Measurements from ENCODE around the gene ZNF503. TPM values are rescaled to one million over a fixed set of nuclear protein-coding genes. Genes with fewer than 3 reads are reported as not detected.

The ZNF503 gene
- total and polyA plus RNA-seq, 10 of the 15 experiments (the other 5 are each of a cell fraction or from before 2014, with no cell fraction given), result 0.05 to 1.1 (median 0.11) TPM; not detected in 1

DNA sequence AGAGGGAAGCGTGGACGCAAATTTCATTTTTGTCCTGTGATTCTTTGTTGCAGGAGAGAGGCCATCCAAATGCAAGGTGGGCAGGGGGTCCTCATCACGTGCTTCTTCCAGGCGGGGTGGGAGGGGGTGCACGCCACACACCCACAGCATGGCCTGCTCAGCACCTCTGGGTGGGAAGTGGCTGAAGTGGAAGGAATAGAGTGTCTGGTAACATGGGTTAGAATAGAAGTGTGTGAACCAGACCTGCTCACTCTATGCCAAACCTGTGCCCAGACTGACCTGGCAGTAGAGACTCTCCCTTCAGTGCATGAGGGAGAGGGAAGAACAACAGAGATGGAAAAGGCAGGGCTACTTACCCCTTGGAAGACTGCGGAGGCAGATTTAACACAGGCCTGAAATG lies 21.7 kb downstream of the ZNF503 start:
- Histone ChIP-seq H4K20me1 (ENCODE audit: control insufficient read depth, insufficient read depth) (no peaks in the 10 kb centered on the region), H3K4me2 (ENCODE audit: control insufficient read depth, insufficient read depth) (no peak overlapping the region), H3K27ac (ENCODE audit: control insufficient read depth, insufficient read depth) (no peak overlapping the region), H3K4me1 (ENCODE audit: control insufficient read depth, insufficient read depth, low read length) (no peaks in the 10 kb centered on the region), H3K9ac (ENCODE audit: control insufficient read depth, insufficient read depth, low read length) (no peak overlapping the region), H3K9me3 (replicated peaks; ENCODE audit: control insufficient read depth, insufficient read depth, low read length) (no peaks in the 10 kb centered on the region), H3K27me3 (replicated peaks in 1 of 2; ENCODE audit: control insufficient read depth in 2 of 2, insufficient read depth in 2 of 2, low read length in 1 of 2) (peaks cover 0 to 3% of the 10 kb centered on the region in 2 experiments; a peak in 1 of 4 replicates), H2AFZ (ENCODE audit: control insufficient read depth, low read depth, low read length) (no peak overlapping the region), H3K79me2 (ENCODE audit: control insufficient read depth, insufficient read depth, low read length) (no peaks in the 10 kb centered on the region), H3K4me3 (no peak overlapping the region), H3K36me3 (ENCODE audit: control insufficient read depth in 2 of 2, insufficient read depth in 2 of 2, low read length in 1 of 2) (no peaks in the 10 kb centered on the region)
- ChIA-PET RAD21 (ENCODE audit: unreplicated experiment) (no interaction called here), SMC1A (ENCODE audit: uncharacterized antibody, unreplicated experiment) (no interaction called here), CTCF (no interaction called here), POLR2A (no interaction called here)
- DNase-seq (ENCODE audit: low read depth, low spot score), result no peak
- no TSS peak for BruUV-seq (replicated peaks)
- 40% methylated on average over 6 of the region's 6 CpGs for WGBS (ENCODE audit: insufficient coverage, insufficient replicate concordance, low lambda C conversion rate, missing lambda C conversion rate)
- ATAC-seq, result no peak
- in situ Hi-C loops (cut with MboI), result loop anchor here (25.0 kb wide), 2 partner anchors 657 to 1157 kb away; no protein-coding TSS in a partner anchor
- intact Hi-C loops (cut with micrococcal nuclease; ENCODE audit: unreplicated experiment), result no loop called here
- FAIRE-seq, result no peak
- no peak for TF ChIP-seq ZSCAN29 (IDR thresholded peaks at IDR 0.05)
- TF ChIP-seq IRF5 (IDR thresholded peaks at IDR 0.05; ENCODE audit: borderline replicate concordance), result no peak
- TF ChIP-seq POLR2A (IDR thresholded peaks at IDR 0.05; ENCODE audit: low read depth, low read length), result no peak
- no peak for TF ChIP-seq ZNF24 (IDR thresholded peaks at IDR 0.05)
- no peak for TF ChIP-seq KLF5 (IDR thresholded peaks at IDR 0.05; ENCODE audit: partially characterized antibody)
- no peak for TF ChIP-seq MTA2 (IDR thresholded peaks at IDR 0.05; ENCODE audit: low read depth)
- no peak for TF ChIP-seq FOXM1 (IDR thresholded peaks at IDR 0.05; ENCODE audit: low read depth, low read length)

DNA sequence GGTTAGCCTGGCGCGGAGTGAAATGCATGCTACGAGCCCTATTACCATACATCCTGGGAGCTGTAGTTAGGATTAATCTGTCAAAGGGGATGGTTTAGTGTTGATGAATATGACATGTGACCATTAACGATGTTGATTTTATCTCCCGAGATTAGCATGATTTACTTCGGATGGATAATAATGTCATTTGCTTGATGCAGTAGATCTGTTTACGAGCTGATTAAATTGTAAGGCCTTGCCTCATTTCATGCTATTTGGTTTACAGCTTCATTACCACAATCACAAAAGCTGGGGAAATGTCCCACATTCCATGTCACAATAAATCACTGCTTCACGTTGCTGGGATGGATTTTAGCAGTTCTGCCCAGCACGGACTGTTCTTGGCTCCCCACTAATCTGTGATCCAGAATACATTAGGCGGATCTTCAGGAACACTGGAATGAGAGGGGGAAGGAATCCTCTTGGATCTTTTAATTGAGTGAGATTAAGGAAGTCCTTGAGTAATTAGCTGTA lies 22.3 kb downstream of the ZNF503 start:
- RAD21 ChIA-PET (ENCODE audit: unreplicated experiment), result no interaction called here
- CTCF ChIA-PET, result no interaction called here
- Histone ChIP-seq H3K9ac (ENCODE audit: control insufficient read depth, insufficient read depth, low read length) (no peak overlapping the region), H3K4me3 (no peak overlapping the region), H3K27me3 (replicated peaks in 1 of 2; ENCODE audit: control insufficient read depth in 2 of 2, insufficient read depth in 2 of 2, low read length in 1 of 2) (peaks cover 0 to 3% of the 10 kb centered on the region in 2 experiments; a peak in 1 of 4 replicates), H4K20me1 (ENCODE audit: control insufficient read depth, insufficient read depth) (no peaks in the 10 kb centered on the region), H2AFZ (ENCODE audit: control insufficient read depth, low read depth, low read length) (no peak overlapping the region), H3K79me2 (ENCODE audit: control insufficient read depth, insufficient read depth, low read length) (no peaks in the 10 kb centered on the region), H3K9me3 (replicated peaks; ENCODE audit: control insufficient read depth, insufficient read depth, low read length) (no peaks in the 10 kb centered on the region), H3K36me3 (ENCODE audit: control insufficient read depth in 2 of 2, insufficient read depth in 2 of 2, low read length in 1 of 2) (no peaks in the 10 kb centered on the region), H3K4me2 (ENCODE audit: control insufficient read depth, insufficient read depth) (no peak overlapping the region), H3K4me1 (ENCODE audit: control insufficient read depth, insufficient read depth, low read length) (no peaks in the 10 kb centered on the region), H3K27ac (ENCODE audit: control insufficient read depth, insufficient read depth) (no peak overlapping the region)
- FAIRE-seq (no peak), ATAC-seq (no peak), DNase-seq (ENCODE audit: low read depth, low spot score) (no peak)
- intact Hi-C loops (cut with micrococcal nuclease; ENCODE audit: unreplicated experiment) (no loop called here), in situ Hi-C loops (cut with MboI) (loop anchor here (25.0 kb wide), 2 partner anchors 658 to 1158 kb away; no protein-coding TSS in a partner anchor)
- SMC1A ChIA-PET (ENCODE audit: uncharacterized antibody, unreplicated experiment), result no interaction called here
- TF ChIP-seq POLR2AphosphoS5 (IDR thresholded peaks at IDR 0.05; ENCODE audit: low read length), result no peak
- TF ChIP-seq ATF7 (IDR thresholded peaks at IDR 0.05; ENCODE audit: low read depth), result no peak
- TF ChIP-seq ATF3 (IDR thresholded peaks at IDR 0.05; ENCODE audit: borderline replicate concordance, extremely low read depth, low read depth, low read length), result no peak
- no peak for TF ChIP-seq MTA3 (IDR thresholded peaks at IDR 0.05; ENCODE audit: borderline replicate concordance, low read length)
- TF ChIP-seq FOS (IDR thresholded peaks at IDR 0.05; ENCODE audit: borderline replicate concordance, extremely low read depth, insufficient read length), result no peak
- TF ChIP-seq SREBF1 (IDR thresholded peaks at IDR 0.05; ENCODE audit: low read length), result no peak
- TF ChIP-seq, protein P1, sequence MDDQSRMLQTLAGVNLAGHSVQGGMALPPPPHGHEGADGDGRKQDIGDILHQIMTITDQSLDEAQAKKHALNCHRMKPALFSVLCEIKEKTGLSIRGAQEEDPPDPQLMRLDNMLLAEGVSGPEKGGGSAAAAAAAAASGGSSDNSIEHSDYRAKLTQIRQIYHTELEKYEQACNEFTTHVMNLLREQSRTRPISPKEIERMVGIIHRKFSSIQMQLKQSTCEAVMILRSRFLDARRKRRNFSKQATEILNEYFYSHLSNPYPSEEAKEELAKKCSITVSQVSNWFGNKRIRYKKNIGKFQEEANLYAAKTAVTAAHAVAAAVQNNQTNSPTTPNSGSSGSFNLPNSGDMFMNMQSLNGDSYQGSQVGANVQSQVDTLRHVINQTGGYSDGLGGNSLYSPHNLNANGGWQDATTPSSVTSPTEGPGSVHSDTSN (IDR thresholded peaks at IDR 0.05; ENCODE audit: insufficient replicate concordance, low read depth, low read length), result no peak
- no peak for TF ChIP-seq TCF7 (IDR thresholded peaks at IDR 0.05; ENCODE audit: borderline replicate concordance)
- no peak for TF ChIP-seq ESRRA (IDR thresholded peaks at IDR 0.05; ENCODE audit: low read length)
- TF ChIP-seq ZNF622 (IDR thresholded peaks at IDR 0.05), result no peak
- BruUV-seq (replicated peaks), result no TSS peak
- 49% methylated on average over 10 of the region's 10 CpGs for WGBS (ENCODE audit: insufficient coverage, insufficient replicate concordance, low lambda C conversion rate, missing lambda C conversion rate)
- POLR2A ChIA-PET, result no interaction called here

All from GM12878 (cell line).